M059J (cell line): ENCODE measurements around the gene KANSL1. TPM values are rescaled to one million over a fixed set of nuclear protein-coding genes. Genes with fewer than 3 reads are reported as not detected.
A peak's percentile ranks its signal among the peaks of the same experiment; 100 is the strongest.

Experiments used
- DNase-seq: peaks from one replicate; pipeline ENCODE4 v3.0.0-alpha.2; 2012; ENCODE audit warnings: low read depth
- total RNA-seq: library from RNA; depleted of rRNA; stranded (reverse); fragments of >200 nt; shearing (Covaris generic); gene quantifications from 2 replicates; pipeline ENCODE4 v1.2.3, GENCODE V29; 2014

KANSL1 gene
- total RNA-seq, 1 experiment from 2014 or later, result 30.7 TPM

DNA sequence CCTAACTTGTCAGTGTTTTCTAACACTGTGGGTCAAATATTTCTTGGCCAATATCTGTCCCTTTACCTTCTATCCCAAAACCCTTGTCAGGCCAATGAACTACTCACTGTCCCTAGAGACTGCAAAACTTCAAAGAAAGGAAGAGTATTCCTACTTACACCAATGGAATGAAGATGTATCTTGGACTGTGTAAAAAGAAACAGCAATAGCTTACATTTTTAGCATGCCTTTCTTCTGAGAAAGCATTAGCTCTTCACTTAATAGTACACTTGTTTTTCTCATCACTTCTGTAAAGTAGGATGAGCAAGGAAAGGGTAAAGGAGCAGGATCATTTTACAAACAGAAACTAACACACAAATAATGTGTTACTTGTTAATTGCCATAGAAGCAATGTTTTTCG, 120.2 kb downstream of the KANSL1 start:
- peak; percentile 67 for DNase-seq

DNA sequence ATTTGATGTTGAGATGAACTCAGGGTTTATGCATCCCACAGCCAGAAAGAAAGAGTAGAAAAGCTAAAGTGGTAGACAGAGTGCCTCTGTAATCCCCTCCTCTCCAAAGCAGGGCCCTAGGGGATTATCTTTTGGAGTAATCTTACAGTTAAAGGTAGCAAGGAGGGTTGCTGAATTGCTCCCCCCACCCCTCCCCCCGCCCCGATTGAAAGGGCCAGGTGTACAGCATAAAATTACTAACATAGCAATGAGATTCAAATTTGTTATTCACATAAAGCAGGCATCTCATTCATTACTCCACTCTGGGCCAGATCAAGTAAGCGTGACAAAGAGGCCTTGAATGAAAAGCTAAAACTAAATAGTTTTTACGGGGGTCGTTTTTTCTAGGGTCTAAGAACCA, 121.4 kb downstream of the KANSL1 start:
- DNase-seq, result no peak

- DNase-seq, result no peak
Observed at GRCh38 chr17:46064460-46064859, 128.8 kb downstream of the KANSL1 start.

DNA sequence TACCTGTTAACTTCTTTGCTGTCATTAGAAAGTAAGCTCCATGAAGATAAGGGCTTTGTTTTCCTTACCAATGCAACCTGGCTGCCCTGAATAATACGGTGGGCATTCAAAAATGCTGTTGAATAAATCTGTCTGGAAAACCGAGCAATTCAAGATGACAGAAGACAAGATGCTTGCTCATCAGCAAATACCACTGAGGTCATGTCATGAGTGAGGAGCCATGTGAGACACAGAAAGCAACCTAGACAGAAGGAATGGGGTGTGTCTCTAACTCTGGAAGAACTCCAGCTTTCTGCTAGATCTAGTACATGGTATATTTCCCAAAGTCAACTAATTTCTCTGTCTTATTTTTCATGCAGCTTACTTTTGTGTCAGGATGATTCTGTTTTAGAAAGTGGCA, 130.0 kb downstream of the KANSL1 start:
- DNase-seq, result peak; percentile 75

- peak; percentile 13 for DNase-seq
Observed at GRCh38 chr17:46061435-46061834, 131.8 kb downstream of the KANSL1 start.

GRCh38 chr17:46060461-46060860, 132.8 kb downstream of the KANSL1 start:
- no peak for DNase-seq

DNA sequence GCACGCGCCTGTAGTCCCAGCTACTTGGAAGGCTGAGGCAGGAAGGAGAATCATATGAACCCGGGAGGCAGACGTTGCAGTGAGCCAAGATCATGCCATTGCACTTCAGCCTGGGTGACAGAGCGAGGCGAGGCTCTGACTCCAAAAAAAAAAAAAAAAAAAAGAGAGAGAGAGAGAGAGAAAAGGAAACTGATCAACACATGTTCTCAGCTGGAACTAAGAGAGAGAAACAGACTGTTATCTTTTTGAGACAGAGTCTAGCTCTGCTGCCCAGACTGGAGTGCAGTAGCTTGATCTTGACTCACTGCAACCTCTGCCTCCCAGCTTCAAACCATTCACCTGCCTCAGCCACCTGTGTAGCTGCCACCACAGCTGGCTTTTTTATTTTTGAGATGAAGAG, 133.7 kb downstream of the KANSL1 start:
- no peak for DNase-seq

DNA sequence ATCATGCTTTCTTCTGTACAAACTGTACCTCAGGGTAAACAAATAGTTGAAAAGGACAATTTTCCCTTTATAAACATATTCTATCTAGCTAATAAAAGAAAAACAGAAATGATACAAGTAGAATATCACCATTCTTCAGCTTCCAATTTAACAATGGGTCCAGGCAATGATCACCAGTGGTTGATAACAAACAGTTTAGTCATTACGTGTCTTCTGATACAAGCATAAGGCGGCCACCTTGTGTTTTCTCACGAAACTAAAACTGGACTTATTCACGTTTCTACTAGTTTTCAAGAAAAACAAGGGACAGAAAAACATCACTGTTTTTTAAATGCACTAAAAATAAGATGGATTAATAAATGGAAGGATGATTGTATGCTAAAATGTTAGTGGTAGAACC, 135.9 kb downstream of the KANSL1 start:
- no peak for DNase-seq

DNA sequence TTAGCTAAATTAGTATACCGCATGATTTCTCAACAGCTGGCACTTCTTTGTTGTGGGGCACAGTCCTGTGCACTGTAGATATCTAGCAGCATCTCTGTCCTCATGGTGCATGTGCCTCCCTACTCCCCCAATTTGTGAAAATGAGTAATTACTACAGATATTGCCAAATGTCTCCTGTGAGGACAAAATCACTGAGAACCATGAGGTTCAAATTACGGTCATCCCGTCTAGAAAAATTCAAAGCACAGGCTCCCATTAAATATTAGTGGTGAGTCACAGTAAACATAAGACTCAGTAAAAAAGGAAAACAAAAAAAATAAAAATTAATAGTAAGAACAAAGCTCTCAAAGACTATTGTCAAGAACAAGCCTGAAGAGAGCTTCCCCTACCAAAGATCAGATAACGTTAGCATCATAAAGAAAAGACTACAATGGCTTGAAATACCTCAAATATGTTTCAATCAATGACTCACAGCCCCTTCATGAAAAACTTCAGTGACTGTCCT, 136.4 kb downstream of the KANSL1 start:
- peak; percentile 65 for DNase-seq

GRCh38 chr17:46053911-46054534, 139.2 kb downstream of the KANSL1 start:
- DNase-seq, result peak; percentile 39

DNA sequence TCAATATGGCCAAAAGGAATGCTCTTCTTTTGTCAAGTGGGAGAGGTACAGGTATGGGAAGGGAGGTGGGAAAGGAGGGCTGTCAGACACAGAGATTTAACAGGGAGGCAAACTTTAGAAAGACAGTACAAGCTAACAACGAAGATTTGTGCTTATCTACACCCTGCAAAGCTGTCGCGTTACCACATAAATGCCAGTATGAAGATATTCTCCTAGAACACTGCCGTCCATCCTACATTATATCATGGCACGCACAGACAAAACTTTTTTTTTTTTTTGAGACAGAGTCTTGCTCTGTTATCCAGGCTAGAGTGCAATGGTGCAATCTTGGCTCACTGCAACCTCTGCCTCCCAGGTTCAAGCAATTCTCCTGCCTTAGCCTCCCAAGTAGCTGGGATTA, 143.6 kb downstream of the KANSL1 start:
- no peak for DNase-seq

- DNase-seq, result no peak
Observed at GRCh38 chr17:46047856-46048255, 145.4 kb downstream of the KANSL1 start.

GRCh38 chr17:46047398-46047797, 145.8 kb downstream of the KANSL1 start:
- DNase-seq, result no peak

GRCh38 chr17:46046957-46047356, 146.3 kb downstream of the KANSL1 start:
- DNase-seq, result no peak

- no peak for DNase-seq
Observed at GRCh38 chr17:46045639-46046038, 147.6 kb downstream of the KANSL1 start.

- DNase-seq, result no peak
Observed at GRCh38 chr17:46044989-46045388, 148.2 kb downstream of the KANSL1 start.

DNA sequence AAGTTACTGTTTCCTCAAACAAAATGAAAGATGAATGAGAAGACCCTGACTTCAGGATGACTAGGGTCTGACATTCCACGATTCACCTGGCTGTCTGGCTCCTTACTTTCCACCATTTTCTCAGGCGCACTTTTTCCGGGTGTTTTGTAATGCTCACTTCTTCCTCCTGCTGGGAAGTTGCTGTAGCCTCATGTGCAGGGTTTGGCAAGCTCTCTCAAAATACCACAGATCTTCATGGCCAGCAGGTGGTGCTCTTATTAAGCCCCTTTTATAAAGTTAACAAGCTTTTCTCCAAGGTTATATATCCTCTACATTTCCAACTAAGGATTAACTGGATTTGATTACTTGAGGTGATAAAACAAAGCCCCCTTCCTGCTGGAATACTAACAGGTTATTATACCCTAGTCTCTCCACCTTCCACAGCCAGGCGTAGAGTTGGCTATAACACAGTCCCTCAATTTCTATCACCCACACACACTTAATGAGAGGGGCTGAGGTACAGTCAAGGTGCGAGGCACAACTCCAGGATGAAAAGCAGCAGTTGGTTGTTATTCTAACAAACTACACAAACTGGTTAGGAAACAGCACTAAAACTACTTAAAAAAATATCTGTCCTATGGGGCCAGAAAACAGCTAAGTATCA, 148.8 kb downstream of the KANSL1 start:
- DNase-seq, result peak; percentile 78

DNA sequence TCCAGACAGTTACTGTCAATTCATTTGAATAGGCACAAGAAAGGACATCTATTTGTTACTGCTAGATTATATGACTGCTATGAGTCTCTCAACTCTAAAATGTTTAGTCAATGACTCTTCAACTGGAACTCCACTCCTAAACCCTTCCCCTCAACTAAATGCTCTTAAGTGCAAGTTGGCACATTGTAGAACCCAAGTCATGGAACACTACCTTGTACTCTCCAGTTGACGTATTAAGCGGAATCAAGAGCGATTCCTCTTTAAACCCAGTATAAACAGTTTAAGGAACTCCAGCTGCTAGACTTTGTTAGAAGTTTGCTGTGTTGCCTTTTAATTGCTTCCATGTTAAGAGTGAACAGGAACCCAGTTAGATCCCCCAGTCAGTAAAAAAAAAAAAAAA, 149.6 kb downstream of the KANSL1 start:
- DNase-seq, result no peak

- DNase-seq, result no peak
Observed at GRCh38 chr17:46042925-46043324, 150.3 kb downstream of the KANSL1 start.

DNA sequence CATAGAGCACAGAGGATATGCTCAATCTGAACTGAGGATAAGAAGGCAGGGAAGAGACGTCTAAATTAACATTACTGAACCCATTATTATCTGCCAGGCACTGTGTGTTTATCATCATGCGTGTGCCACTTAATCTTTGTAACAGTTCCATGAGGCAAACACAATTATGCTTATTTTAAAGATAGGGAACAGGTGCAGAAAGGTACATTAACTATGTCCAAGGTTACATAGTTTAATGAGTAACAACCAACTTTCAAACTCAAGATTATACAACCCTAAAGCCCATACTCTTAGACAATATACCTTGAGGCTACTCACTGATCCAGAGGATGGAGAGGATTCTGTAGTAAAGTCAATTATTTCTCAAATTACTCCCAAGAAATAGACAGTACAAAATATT, 151.0 kb downstream of the KANSL1 start:
- no peak for DNase-seq

DNA sequence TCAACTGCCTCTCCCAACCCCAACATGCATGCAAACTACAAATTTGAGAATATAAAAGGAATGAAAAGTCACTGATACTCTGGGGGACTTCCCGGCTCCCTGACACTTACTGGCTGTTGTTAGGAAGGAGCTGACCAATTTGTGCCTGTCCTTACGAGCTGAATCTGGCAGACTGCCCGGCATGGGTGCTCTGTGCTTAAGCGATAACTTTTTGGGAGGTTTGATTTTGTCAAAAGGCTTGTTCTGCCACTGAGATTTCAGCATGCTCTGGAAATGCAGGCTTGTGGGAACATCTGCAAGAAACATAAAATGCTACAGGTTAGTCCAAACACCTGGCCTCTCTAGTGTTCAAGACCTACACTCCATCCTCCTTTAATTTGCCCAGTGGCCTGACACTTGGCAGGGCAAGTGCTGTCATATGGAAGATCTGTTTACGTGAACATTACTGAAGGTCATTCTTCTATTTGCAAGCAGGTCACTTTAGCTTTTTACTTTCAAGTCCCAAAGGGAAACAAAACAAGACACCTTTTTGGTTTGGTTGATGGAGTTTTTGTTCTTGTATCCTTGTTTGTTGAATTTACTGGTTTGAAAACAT, 153.5 kb downstream of the KANSL1 start:
- no peak for DNase-seq

DNA sequence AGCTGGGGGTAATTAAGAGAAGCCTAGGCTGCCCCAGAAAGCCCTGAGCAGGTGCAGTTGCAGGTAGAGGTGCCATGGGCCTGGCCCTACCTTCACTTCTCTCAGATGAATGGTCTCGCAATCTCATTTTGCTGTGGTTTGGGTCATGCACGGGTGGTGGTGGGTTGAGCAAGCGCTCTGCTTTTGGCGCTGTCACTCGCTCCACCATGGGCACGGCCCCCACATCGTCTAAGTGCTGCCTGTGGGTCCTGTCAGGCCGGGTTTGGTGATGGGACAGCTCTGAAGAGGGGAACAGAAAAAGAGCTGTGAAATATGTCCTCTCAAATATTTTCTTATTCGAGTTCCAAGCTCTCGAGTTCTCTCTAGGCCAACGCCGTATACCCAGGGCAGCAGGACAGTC, 154.3 kb downstream of the KANSL1 start:
- no peak for DNase-seq

GRCh38 chr17:46038414-46038813, 154.8 kb downstream of the KANSL1 start:
- DNase-seq, result no peak
